Caco-2 (cell line): ENCODE data around the gene NUDT14. TPM values are rescaled to one million over a fixed set of nuclear protein-coding genes. Genes with fewer than 3 reads are reported as not detected.

Experiments
- BruUV-seq: library from RNA; stranded (reverse); fragments of 400-500 nt; replicated peaks from 2 replicates; lab custom pipeline; 2021; lab: Mats Ljungman, UMichigan
- CTCF ChIA-PET: fragments of 300-600 bp; sonication (Branson Sonifier 250); formaldehyde crosslinking; loops from one replicate; lab custom pipeline; 2022; ENCODE audit warnings: antibody characterized with exemption; lab: Charles Lee
- POLR2A ChIA-PET: fragments of 300-600 bp; sonication (Branson Sonifier 250); formaldehyde crosslinking; loops from one replicate; lab custom pipeline; 2022; ENCODE audit warnings: antibody characterized with exemption; lab: Charles Lee
- DNase-seq, 2 experiments: peaks; one replicate each; pipeline versions ENCODE4 v3.0.0 to v3.0.0-alpha.2; 2020 to 2022
- H3K27me3 ChIP-seq: replicated peaks from 2 replicates; pipeline ENCODE4 v1.6.0; 2011; ENCODE audit warnings: low read length; ENCODE audit not compliant: control insufficient read depth, insufficient read depth
- H3K36me3 ChIP-seq: 2 replicates; pipeline ENCODE4 v1.5.1; 2011; ENCODE audit warnings: low read length; ENCODE audit not compliant: control insufficient read depth, insufficient read depth
- H3K4me1 ChIP-seq: fragments of 250-450 bp; sonication (Bioruptor Pico); 2 replicates; pipeline ENCODE4 v1.5.1; 2020; ENCODE audit warnings: mild to moderate bottlenecking
- H3K4me3 ChIP-seq: 2 replicates; pipeline ENCODE4 v1.5.1; 2011; ENCODE audit warnings: low read depth, mild to moderate bottlenecking, control low read depth, low read length
- H3K9me3 ChIP-seq: fragments of 250-450 bp; sonication (Bioruptor Pico); 2 replicates; pipeline ENCODE4 v1.5.1; 2020; ENCODE audit warnings: mild to moderate bottlenecking, moderate library complexity
- H3K27ac Mint-ChIP-seq: one replicate; pipeline ENCODE4 v1.8.0; 2022; ENCODE audit warnings: mixed read lengths; ENCODE audit not compliant: unreplicated experiment
- H3K27me3 Mint-ChIP-seq: one replicate; pipeline ENCODE4 v1.8.0; 2022; ENCODE audit warnings: mixed read lengths; ENCODE audit not compliant: insufficient read depth, unreplicated experiment
- H3K36me3 Mint-ChIP-seq: one replicate; pipeline ENCODE4 v1.8.0; 2022; ENCODE audit warnings: mild to moderate bottlenecking, mixed read lengths; ENCODE audit not compliant: insufficient read depth, unreplicated experiment
- H3K4me1 Mint-ChIP-seq: one replicate; pipeline ENCODE4 v1.8.0; 2022; ENCODE audit warnings: low read depth, mixed read lengths; ENCODE audit not compliant: unreplicated experiment
- H3K4me3 Mint-ChIP-seq: one replicate; pipeline ENCODE4 v1.8.0; 2022; ENCODE audit warnings: mild to moderate bottlenecking, moderate library complexity, mixed read lengths; ENCODE audit not compliant: unreplicated experiment
- H3K9me3 Mint-ChIP-seq: one replicate; pipeline ENCODE4 v1.8.0; 2022; ENCODE audit warnings: mixed read lengths; ENCODE audit not compliant: unreplicated experiment
- intact Hi-C: fragments of 100-400 bp; cut with micrococcal nuclease; formaldehyde crosslinking; loops from one replicate; pipeline ENCODE4 v1.10.0; 2022; ENCODE audit not compliant: unreplicated experiment
- total RNA-seq: library from RNA; stranded (reverse); gene quantifications from 2 replicates; pipeline ENCODE4 v1.2.3, GENCODE V29; 2022
- TF ChIP-seq, protein P1 (sequence below), 2 experiments: fragments of 200-600 bp in 1 of 2; IDR thresholded peaks; 1 replicate in 1 of 2; 2 replicates in 1 of 2; pipeline versions ENCODE4 v1.5.1 to v1.8.0; 2011 to 2022; ENCODE audit warnings: antibody characterized with exemption in 1 of 2, control low read depth in 1 of 2, inconsistent platforms in 1 of 2, low read depth in 1 of 2, low read length in 1 of 2, mild to moderate bottlenecking in 1 of 2, moderate library complexity in 1 of 2; ENCODE audit not compliant: insufficient read depth in 1 of 2, severe bottlenecking in 1 of 2, unreplicated experiment in 1 of 2

The NUDT14 gene
- total RNA-seq, 1 experiment from 2014 or later: 63.4 TPM

DNA sequence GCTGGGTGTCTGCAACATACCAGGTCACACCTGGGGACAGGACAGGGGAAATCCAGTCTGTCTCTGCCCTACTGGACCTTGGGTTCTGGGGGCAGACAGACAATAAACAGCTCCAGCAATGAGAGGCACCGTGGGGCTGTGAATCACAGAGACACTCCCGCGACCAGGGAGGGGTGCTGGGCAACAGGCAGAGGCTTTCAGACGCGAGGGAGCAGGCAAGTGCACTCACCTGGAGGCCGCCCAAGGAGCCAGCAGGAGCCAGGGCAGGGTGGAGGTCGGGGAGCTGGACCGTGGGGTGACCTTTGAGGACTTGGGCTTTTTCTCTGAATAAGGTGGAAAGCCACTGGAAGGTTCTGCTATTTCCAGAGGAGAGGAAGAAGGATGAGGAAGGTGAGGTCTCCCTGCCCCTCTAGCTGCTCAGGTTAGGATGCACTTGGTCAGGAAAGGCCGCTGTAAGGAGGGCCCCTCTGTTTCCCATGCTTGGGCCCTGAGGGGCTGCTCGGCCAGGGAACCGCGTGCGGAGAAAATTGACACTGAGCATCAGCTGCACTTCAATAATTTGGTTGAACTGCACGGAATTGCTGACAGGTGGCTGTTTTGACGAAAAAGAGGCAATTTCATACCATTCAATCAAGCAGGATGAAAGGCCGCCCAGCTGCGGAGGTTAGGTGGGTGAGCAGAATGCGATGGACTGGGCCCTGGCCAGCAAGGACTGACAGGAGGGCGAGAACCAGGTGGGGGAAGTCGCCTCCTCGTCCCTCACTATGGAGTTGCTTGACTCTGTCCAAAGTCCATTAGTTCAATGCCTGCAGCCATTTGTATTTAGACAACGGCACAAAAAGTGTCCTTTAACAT lies 54.8 kb downstream of the NUDT14 start:
- no peak overlapping the region for H3K27ac Mint-ChIP-seq
- CTCF ChIA-PET: interaction anchor here (0.6 kb wide), 1 partner anchor 13 kb away, joined by 6 read pairs; no protein-coding TSS in a partner anchor
- no TSS peak for BruUV-seq

DNA sequence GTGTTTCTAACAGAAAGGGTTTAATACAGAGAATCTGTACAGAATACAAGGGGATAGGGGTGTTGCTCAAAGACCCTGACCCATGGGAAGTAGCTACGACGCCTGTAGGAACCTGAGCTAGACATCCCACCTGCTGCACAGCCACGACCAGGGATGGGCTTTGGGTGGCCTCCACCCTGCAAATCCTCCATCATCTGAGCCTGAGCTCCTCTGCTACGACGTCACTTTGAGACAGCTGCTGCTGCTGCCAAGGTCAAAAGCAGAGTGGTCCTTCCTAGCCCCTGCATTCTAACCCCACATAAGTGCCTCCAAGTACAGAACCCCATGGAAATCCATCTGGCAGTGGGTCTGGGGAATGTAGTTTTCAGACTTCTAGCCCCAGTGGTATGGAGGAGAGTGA lies 56.3 kb downstream of the NUDT14 start:
- Mint-ChIP-seq H3K4me1 (no peaks in the 10 kb centered on the region), H3K36me3 (no peaks in the 10 kb centered on the region), H3K4me3 (no peak overlapping the region), H3K27ac (no peak overlapping the region), H3K9me3 (peaks cover 26% of the 10 kb centered on the region), H3K27me3 (no peaks in the 10 kb centered on the region)
- POLR2A ChIA-PET: no interaction called here
- no peaks in the 10 kb centered on the region for H3K36me3 ChIP-seq
- no TSS peak for BruUV-seq
- peaks cover 8% of the 10 kb centered on the region; the same call in 1 of the 2 replicates for H3K4me1 ChIP-seq
- no peak overlapping the region for H3K4me3 ChIP-seq
- CTCF ChIA-PET: no interaction called here
- intact Hi-C loops: no loop called here
- TF ChIP-seq, protein P1, sequence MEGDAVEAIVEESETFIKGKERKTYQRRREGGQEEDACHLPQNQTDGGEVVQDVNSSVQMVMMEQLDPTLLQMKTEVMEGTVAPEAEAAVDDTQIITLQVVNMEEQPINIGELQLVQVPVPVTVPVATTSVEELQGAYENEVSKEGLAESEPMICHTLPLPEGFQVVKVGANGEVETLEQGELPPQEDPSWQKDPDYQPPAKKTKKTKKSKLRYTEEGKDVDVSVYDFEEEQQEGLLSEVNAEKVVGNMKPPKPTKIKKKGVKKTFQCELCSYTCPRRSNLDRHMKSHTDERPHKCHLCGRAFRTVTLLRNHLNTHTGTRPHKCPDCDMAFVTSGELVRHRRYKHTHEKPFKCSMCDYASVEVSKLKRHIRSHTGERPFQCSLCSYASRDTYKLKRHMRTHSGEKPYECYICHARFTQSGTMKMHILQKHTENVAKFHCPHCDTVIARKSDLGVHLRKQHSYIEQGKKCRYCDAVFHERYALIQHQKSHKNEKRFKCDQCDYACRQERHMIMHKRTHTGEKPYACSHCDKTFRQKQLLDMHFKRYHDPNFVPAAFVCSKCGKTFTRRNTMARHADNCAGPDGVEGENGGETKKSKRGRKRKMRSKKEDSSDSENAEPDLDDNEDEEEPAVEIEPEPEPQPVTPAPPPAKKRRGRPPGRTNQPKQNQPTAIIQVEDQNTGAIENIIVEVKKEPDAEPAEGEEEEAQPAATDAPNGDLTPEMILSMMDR (IDR thresholded peaks at IDR 0.05; ENCODE audit: insufficient read depth in 1 of 2, low read depth in 1 of 2, low read length in 1 of 2, severe bottlenecking in 1 of 2, unreplicated experiment in 1 of 2): no peak
- H3K27me3 ChIP-seq: no peaks in the 10 kb centered on the region
- peaks cover 12% of the 10 kb centered on the region for H3K9me3 ChIP-seq
- no peak for DNase-seq

More for the DNA sequence above, 54.8 kb downstream of the NUDT14 start:
- no peak for DNase-seq
- POLR2A ChIA-PET: no interaction called here
- Mint-ChIP-seq H3K4me3 (no peak overlapping the region), H3K4me1 (no peaks in the 10 kb centered on the region), H3K36me3 (no peaks in the 10 kb centered on the region), H3K27me3 (no peaks in the 10 kb centered on the region), H3K9me3 (peaks cover 26% of the 10 kb centered on the region)
- TF ChIP-seq, protein P1 (IDR thresholded peaks at IDR 0.05; ENCODE audit: insufficient read depth in 1 of 2, low read depth in 1 of 2, low read length in 1 of 2, severe bottlenecking in 1 of 2, unreplicated experiment in 1 of 2): no peak
- Histone ChIP-seq H3K4me3 (no peak overlapping the region), H3K36me3 (no peaks in the 10 kb centered on the region), H3K4me1 (peaks cover 8% of the 10 kb centered on the region; the same call in 1 of the 2 replicates), H3K27me3 (no peaks in the 10 kb centered on the region), H3K9me3 (peaks cover 10% of the 10 kb centered on the region)
- intact Hi-C loops: no loop called here

DNA sequence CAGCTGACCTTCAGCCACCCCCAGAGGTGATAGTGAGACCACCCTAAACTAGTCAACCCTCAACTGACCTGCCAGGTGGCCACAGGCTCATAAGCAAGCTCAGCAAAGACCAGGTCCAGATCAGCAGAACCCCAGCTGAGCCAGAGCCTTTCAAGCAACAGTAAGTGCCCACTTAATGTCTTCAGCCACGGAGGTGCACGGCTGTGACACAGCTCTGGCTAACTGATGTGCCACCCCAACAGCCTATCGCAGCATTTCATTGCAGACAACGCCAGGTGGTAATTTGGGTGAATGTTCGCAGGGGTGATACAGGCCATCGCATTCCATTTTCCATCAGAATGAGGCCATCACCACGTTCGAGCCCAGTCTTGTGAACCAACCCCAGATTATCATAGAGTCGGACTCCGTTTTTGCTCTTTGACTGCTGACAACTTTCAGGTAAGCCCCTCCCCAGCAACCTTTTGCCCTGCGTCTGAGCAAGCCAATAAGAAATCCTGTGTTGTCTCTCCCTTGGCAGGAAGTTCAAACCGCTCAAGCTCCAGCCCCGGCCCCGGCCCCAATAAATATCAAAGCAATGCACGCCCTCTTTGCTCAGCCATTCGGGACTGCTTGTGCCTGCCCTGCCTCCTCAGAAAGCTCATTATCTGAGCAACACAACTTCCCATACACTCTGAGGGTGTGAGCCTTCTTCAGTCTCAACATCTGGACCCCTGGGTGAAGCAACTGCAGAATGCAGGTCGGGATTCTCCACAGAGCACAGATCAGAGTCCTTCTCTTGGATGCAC lies 56.9 kb downstream of the NUDT14 start:
- H3K27me3 ChIP-seq: no peaks in the 10 kb centered on the region

More for the DNA sequence above, 56.9 kb downstream of the NUDT14 start:
- intact Hi-C loops: no loop called here
- ChIA-PET CTCF (no interaction called here), POLR2A (no interaction called here)
- peaks cover 12% of the 10 kb centered on the region for H3K9me3 ChIP-seq
- Mint-ChIP-seq H3K36me3 (no peaks in the 10 kb centered on the region), H3K27ac (no peak overlapping the region), H3K27me3 (no peaks in the 10 kb centered on the region), H3K4me1 (no peaks in the 10 kb centered on the region), H3K4me3 (no peak overlapping the region), H3K9me3 (peaks cover 21% of the 10 kb centered on the region)
- TF ChIP-seq, protein P1 (IDR thresholded peaks at IDR 0.05; ENCODE audit: insufficient read depth in 1 of 2, low read depth in 1 of 2, low read length in 1 of 2, severe bottlenecking in 1 of 2, unreplicated experiment in 1 of 2): no peak
- H3K4me3 ChIP-seq: no peak overlapping the region
- H3K4me1 ChIP-seq: peaks cover 8% of the 10 kb centered on the region; the same call in 1 of the 2 replicates
- BruUV-seq: no TSS peak
- no peaks in the 10 kb centered on the region for H3K36me3 ChIP-seq
- DNase-seq: no peak
